WTC11 (cell line): Measurements from ENCODE around the gene KIF12.

Experiments used
- CTCF ChIP-seq: fragments of 200-600 bp; IDR thresholded peaks from 2 replicates; pipeline ENCODE4 v1.8.0; 2022; ENCODE audit warnings: antibody characterized with exemption
- ZNF425 ChIP-seq: fragments of 250-450 bp; sonication (Bioruptor Pico); conservative IDR thresholded peaks from 2 replicates; pipeline ENCODE4 v1.9.0; 2021; ENCODE audit warnings: mild to moderate bottlenecking

- TF ChIP-seq CTCF (no peak), ZNF425 (CRISPR knock-in tag) (no peak)
Measured at GRCh38 chr9:114084282-114085073, 14.6 kb downstream of the KIF12 start.
